ENCODE results near the gene TPX2. TPM values are rescaled to one million over a fixed set of nuclear protein-coding genes. Genes with fewer than 3 reads are reported as not detected.

TPX2 gene
- total and polyA plus RNA-seq, 2 donors (not counting 1 experiment from before 2014, with no cell fraction given): 0.30 to 0.31 TPM

- Mint-ChIP-seq H3K9me3 (ENCODE audit: insufficient read depth) (no peaks in the 10 kb centered on the region), H3K4me1 (peaks cover 20% of the 10 kb centered on the region), H3K27me3 (no peaks in the 10 kb centered on the region), H3K4me3 (no peak overlapping the region), H3K27ac (no peak overlapping the region)
- Histone ChIP-seq H3K27me3 (replicated peaks in 1 of 4; ENCODE audit: control extremely low read depth in 1 of 4, control insufficient read depth in 3 of 4, insufficient read depth in 4 of 4, low read length in 3 of 4) (no peaks in the 10 kb centered on the region), H4K20me1 (ENCODE audit: control insufficient read depth, insufficient read depth, low read length, poor library complexity, severe bottlenecking) (no peaks in the 10 kb centered on the region), H3K4me1 (ENCODE audit: control insufficient read depth in 2 of 2, insufficient read depth in 2 of 2, low read length in 2 of 2) (peaks cover 0 to 12% of the 10 kb centered on the region in 2 donors), H3K9ac (ENCODE audit: low read length) (no peak overlapping the region), H3K9me3 (ENCODE audit: control extremely low read depth in 1 of 3, control insufficient read depth in 2 of 3, insufficient read depth in 1 of 3, low read length in 2 of 3) (no peaks in the 10 kb centered on the region), H3K36me3 (replicated peaks in 1 of 2; ENCODE audit: control extremely low read depth in 1 of 2, control insufficient read depth in 1 of 2, extremely low read depth in 1 of 2, insufficient read depth in 2 of 2, low read length in 1 of 2) (peaks cover 3 to 39% of the 10 kb centered on the region in 2 experiments), H3K4me2 (replicated peaks; ENCODE audit: low read depth, low read length, poor library complexity, severe bottlenecking) (no peak overlapping the region), H3K4me3 (ENCODE audit: control extremely low read depth in 1 of 5, extremely low read depth in 1 of 5, insufficient read depth in 1 of 5, low read depth in 2 of 5, low read length in 4 of 5) (no peak overlapping the region), H3K79me2 (ENCODE audit: control insufficient read depth, insufficient read depth, low read length) (peaks cover 68% of the 10 kb centered on the region), H3K27ac (ENCODE audit: low read length in 2 of 2) (no peak overlapping the region), H2AFZ (ENCODE audit: insufficient read depth, low read depth, low read length, poor library complexity, severe bottlenecking) (no peak overlapping the region)
- intact Hi-C loops (cut with micrococcal nuclease): no loop called here
- DNase-seq: no peak
- TF ChIP-seq CTCF (IDR thresholded peaks at IDR 0.05) (no peak), EZH2 (IDR thresholded peaks at IDR 0.05; ENCODE audit: borderline replicate concordance, insufficient read depth, low read depth, low read length, poor library complexity, severe bottlenecking) (no peak)
- no peak for ATAC-seq (ENCODE audit: low read depth)
- WGBS (ENCODE audit: insufficient coverage): 97% methylated on average over 4 of the region's 5 CpGs
- ChIA-PET CTCF (interaction anchor here (1.0 kb wide), 1 partner anchor 9 kb away, joined by 3 read pairs; no protein-coding TSS in a partner anchor), POLR2A (no interaction called here)
Measured at GRCh38 chr20:31709939-31710338, 29.2 kb upstream of the TPX2 start.

- no peaks in the 10 kb centered on the region for H3K27me3 ChIP-seq (replicated peaks in 1 of 4; ENCODE audit: control extremely low read depth in 1 of 4, control insufficient read depth in 3 of 4, insufficient read depth in 4 of 4, low read length in 3 of 4)
- 90% methylated on average over 3 of the region's 5 CpGs for WGBS (ENCODE audit: insufficient coverage)
- no peak overlapping the region for H3K4me3 Mint-ChIP-seq
- no peak overlapping the region for H2AFZ ChIP-seq (ENCODE audit: insufficient read depth, low read depth, low read length, poor library complexity, severe bottlenecking)
- peaks cover 20% of the 10 kb centered on the region for H3K4me1 Mint-ChIP-seq
- peaks cover 0 to 12% of the 10 kb centered on the region in 2 donors for H3K4me1 ChIP-seq (ENCODE audit: control insufficient read depth in 2 of 2, insufficient read depth in 2 of 2, low read length in 2 of 2)
- no peak overlapping the region for H3K4me3 ChIP-seq (ENCODE audit: control extremely low read depth in 1 of 5, extremely low read depth in 1 of 5, insufficient read depth in 1 of 5, low read depth in 2 of 5, low read length in 4 of 5)
- DNase-seq (no peak), ATAC-seq (ENCODE audit: low read depth) (no peak)
- H3K27ac Mint-ChIP-seq: no peak overlapping the region
- no peaks in the 10 kb centered on the region for H4K20me1 ChIP-seq (ENCODE audit: control insufficient read depth, insufficient read depth, low read length, poor library complexity, severe bottlenecking)
- peaks cover 3 to 38% of the 10 kb centered on the region in 2 experiments for H3K36me3 ChIP-seq (replicated peaks in 1 of 2; ENCODE audit: control extremely low read depth in 1 of 2, control insufficient read depth in 1 of 2, extremely low read depth in 1 of 2, insufficient read depth in 2 of 2, low read length in 1 of 2)
- ChIA-PET POLR2A (no interaction called here), CTCF (interaction anchor here (1.0 kb wide), 1 partner anchor 8 kb away, joined by 3 read pairs; no protein-coding TSS in a partner anchor)
- H3K9me3 ChIP-seq (ENCODE audit: control extremely low read depth in 1 of 3, control insufficient read depth in 2 of 3, insufficient read depth in 1 of 3, low read length in 2 of 3): no peaks in the 10 kb centered on the region
- peaks cover 75% of the 10 kb centered on the region for H3K79me2 ChIP-seq (ENCODE audit: control insufficient read depth, insufficient read depth, low read length)
- no peak overlapping the region for H3K27ac ChIP-seq (ENCODE audit: low read length in 2 of 2)
- intact Hi-C loops (cut with micrococcal nuclease): no loop called here
- no peak overlapping the region for H3K9ac ChIP-seq (ENCODE audit: low read length)
- no peaks in the 10 kb centered on the region for H3K9me3 Mint-ChIP-seq (ENCODE audit: insufficient read depth)
- TF ChIP-seq CTCF (IDR thresholded peaks at IDR 0.05) (no peak), EZH2 (IDR thresholded peaks at IDR 0.05; ENCODE audit: borderline replicate concordance, insufficient read depth, low read depth, low read length, poor library complexity, severe bottlenecking) (no peak)
- H3K27me3 Mint-ChIP-seq: no peaks in the 10 kb centered on the region
- no peak overlapping the region for H3K4me2 ChIP-seq (replicated peaks; ENCODE audit: low read depth, low read length, poor library complexity, severe bottlenecking)
Measured at GRCh38 chr20:31710423-31711108, 28.5 kb upstream of the TPX2 start.

Data from B cell (primary cell).